HG02678 (cell line): ENCODE measurements around the gene AKR1C3.
"Not testable (repeated sequence)": the region's sequence is repeated elsewhere in the genome, so short reads cannot be mapped to it uniquely, and the experiment has no call there.

Source experiments
- ATAC-seq: cut with Tn5 transposase; IDR thresholded peaks from one replicate; pipeline ENCODE4 v1.9.1; 2021; ENCODE audit warnings: mild to moderate bottlenecking, moderate library complexity; ENCODE audit not compliant: unreplicated experiment

AKR1C3 gene

DNA sequence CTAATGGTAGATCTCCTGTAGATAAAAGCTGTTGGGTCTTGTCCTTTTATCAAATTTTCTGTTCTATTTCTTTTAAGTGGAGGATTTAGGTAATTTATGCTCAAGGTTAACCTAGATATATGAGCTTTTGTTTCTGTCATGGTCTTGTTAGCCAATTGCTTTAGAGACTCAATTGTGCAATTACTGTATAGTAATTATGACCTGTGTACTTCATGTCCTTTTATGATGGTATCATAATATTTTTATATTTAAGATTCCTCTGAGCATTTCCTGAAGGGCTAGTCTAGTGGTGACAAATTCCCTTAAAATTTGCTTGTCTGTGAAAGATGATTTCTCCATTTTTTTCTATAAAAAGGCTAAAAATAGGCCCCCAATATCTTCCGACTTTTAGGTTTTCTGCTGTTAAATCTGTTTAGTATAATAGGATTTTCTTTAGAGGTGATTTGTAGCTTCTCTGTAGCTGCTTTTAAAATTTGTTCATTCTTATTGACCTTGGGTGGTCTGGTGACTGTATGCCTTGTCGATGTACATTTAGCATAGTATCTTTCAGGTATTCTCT, 5.4 kb upstream of the AKR1C3 start:
- no peak for ATAC-seq

DNA sequence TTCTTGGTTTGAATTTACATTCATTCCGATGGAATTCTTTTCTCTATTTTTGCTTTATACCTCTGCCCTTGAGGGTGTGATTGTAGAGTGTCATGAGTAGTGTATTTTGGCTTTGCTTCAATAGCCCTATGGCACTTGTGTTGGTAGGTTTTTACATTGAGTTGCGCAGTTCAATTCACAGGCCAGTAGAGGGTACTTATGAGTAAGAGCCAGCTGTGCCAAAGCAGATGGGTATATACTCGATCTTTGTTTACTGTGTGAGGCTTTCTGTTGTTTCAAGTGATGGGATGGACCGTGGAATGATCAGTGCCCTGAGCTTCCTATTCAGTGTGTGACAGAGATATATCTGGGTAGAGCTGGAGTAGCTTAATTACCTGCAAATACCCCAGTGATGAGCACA, 4.3 kb upstream of the AKR1C3 start:
- ATAC-seq = no peak

- no peak for ATAC-seq
Measured at GRCh38 chr10:5090551-5090950, 3.7 kb upstream of the AKR1C3 start.

GRCh38 chr10:5091196-5091595, 3.0 kb upstream of the AKR1C3 start:
- no peak for ATAC-seq

- no peak for ATAC-seq
Measured at GRCh38 chr10:5092375-5092774, 1.8 kb upstream of the AKR1C3 start.

- no peak for ATAC-seq
Measured at GRCh38 chr10:5092848-5093790, 1.1 kb upstream of the AKR1C3 start.

- no peak for ATAC-seq
Measured at GRCh38 chr10:5095687-5096086, 1.5 kb downstream of the AKR1C3 start.

DNA sequence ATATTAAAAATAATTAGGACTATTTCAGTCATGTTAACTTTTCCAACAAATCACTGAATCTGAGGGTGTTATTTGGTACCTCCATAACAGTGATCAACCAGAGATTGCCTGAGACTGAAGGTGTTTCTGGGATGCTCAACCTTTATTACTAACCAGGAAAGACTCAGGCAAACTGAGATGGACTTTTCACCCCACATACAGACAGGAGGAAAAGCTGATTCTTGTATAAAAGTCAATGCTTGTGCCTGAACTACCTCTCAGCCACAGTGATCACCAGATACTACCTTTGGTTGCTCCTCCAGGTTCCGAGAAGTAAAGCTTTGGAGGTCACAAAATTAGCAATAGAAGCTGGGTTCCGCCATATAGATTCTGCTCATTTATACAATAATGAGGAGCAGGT, 1.9 kb downstream of the AKR1C3 start:
- no peak for ATAC-seq

DNA sequence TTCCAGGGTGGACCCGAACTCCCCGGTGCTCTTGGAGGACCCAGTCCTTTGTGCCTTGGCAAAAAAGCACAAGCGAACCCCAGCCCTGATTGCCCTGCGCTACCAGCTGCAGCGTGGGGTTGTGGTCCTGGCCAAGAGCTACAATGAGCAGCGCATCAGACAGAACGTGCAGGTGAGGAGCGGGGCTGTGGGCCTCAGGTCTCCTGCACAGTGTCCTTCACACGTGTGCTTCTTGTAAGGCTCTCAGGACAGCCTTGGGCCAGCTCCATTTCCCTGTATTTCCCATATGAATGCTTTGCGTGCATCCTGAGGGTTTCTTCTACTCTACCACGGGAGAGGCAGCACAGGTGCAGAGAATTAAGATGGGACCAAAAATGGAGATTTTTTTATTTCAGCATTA, 8.3 kb downstream of the AKR1C3 start:
- ATAC-seq = not testable (repeated sequence)

GRCh38 chr10:5103481-5103880, 9.3 kb downstream of the AKR1C3 start:
- no peak for ATAC-seq

- ATAC-seq = no peak
Measured at GRCh38 chr10:5105626-5106025, 11.4 kb downstream of the AKR1C3 start.

GRCh38 chr10:5106553-5106952, 12.3 kb downstream of the AKR1C3 start:
- ATAC-seq = no peak

- no peak for ATAC-seq
Measured at GRCh38 chr10:5107860-5108526, 13.8 kb downstream of the AKR1C3 start.

DNA sequence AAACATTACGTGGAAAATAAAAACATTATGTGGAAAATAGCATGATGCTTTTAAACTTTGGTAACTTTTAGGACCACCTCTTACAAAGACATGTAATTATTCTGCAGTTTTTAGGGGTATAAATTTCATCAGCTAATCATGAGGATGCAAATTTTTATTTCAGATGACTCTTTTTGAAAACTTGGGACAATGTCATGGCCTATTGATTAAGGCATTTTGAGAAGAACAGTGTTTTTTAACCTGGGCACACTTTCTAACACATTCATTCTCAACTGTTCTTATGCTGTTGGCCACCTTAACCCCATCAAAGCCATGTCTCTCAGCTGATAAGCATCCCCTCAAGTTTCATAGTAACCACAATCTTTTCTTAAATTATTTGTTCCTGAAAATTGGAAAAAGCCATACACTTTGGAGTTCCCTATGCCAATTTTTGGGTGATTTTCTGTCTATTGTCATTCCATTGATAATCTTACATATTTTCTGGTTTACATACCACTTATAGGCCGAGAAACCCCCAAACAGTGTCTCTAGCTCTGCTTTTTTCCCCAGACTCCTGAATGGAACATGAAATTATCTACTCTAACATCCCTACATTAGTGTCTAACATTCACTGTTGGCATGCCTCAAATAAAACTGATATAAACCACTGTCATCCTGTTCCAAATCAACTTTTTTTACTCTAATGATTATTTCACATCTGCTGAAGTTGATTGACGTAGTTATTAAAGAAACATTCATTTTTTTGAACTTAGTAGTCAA, 14.6 kb downstream of the AKR1C3 start:
- no peak for ATAC-seq

GRCh38 chr10:5109861-5110260, 15.6 kb downstream of the AKR1C3 start:
- ATAC-seq = not testable (repeated sequence)

GRCh38 chr10:5116621-5117020, 22.4 kb downstream of the AKR1C3 start:
- ATAC-seq = no peak

DNA sequence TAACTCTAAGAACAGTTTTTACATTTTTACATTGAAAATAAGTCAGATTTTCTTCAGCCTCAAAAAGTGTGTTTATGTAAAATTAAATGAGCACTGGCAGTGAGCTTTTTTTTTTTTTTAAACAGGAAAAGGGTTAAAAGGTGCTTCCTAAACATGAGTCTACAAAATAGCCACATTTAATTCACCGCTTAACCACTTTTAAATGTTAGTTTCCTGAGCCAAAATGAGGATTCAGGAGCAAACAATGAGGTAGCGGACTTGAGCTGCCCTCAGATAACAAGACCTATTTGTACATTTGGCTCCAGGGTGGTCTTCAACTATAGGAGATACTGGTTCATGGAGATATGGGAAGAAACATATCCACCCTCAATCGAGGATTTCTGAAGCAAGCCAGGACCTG, 22.8 kb downstream of the AKR1C3 start:
- no peak for ATAC-seq

DNA sequence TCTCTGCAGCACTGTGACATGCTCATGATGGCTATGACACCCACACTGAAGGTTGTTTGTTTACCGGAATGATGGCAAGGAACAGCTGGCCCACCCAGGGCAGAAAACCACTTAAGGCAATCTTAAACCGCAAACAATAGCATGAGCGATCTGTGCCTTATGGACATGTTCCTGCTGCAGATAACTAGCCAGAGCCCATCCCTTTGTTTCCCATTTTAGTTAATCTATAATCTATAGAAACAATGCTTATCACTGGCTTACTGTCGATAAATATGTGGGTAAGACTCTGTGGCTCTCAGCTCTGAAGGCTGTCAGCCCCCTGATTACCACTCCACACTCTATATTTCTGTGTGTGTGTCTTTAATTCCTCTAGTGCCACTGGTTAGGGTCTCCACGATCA, 25.8 kb downstream of the AKR1C3 start:
- ATAC-seq = not testable (repeated sequence)

DNA sequence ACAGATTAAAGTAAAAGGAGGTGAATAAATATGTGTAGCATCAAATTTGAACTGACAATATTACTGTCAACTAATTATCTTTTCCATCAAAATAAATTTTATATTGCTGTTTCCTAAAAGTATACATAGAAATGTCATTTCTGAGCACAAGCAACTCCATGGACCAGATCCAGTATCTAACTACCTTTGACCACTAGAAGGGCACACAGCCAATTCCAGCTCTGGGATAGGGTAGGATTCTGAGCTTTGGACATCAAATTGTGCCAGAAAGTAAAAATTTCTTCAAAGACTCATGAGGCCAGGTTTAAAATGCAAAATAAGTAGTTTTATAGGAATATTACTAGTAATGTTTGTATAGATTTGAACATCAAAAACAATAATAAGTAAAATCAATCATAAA, 29.7 kb downstream of the AKR1C3 start:
- ATAC-seq = no peak

GRCh38 chr10:5125315-5126044, 31.3 kb downstream of the AKR1C3 start:
- no peak for ATAC-seq

- ATAC-seq = no peak
Measured at GRCh38 chr10:5135581-5135980, 41.4 kb downstream of the AKR1C3 start.
